IPS-20b (cell line): Measurements from ENCODE around the gene RSAD2.

ENCODE experiments used
- H3K27ac ChIP-seq: one replicate; pipeline ENCODE4 v1.5.1; 2013; ENCODE audit warnings: low read length
- H3K27me3 ChIP-seq: 2 replicates; pipeline ENCODE4 v1.6.1; 2013; ENCODE audit warnings: mild to moderate bottlenecking, low read length, inconsistent platforms; ENCODE audit not compliant: insufficient read depth
- H3K36me3 ChIP-seq: 2 replicates; pipeline ENCODE4 v1.6.1; 2013; ENCODE audit warnings: low read depth, mild to moderate bottlenecking, inconsistent platforms, low read length, moderate library complexity; ENCODE audit not compliant: insufficient read depth
- H3K4me1 ChIP-seq: 2 replicates; pipeline ENCODE4 v1.6.1; 2013; ENCODE audit warnings: mild to moderate bottlenecking, control low read depth, inconsistent platforms, low read length, moderate library complexity; ENCODE audit not compliant: insufficient read depth
- H3K4me3 ChIP-seq: 2 replicates; pipeline ENCODE4 v1.5.1; 2013; ENCODE audit warnings: mild to moderate bottlenecking, low read length, inconsistent platforms
- H3K9ac ChIP-seq: 2 replicates; pipeline ENCODE4 v1.6.1; 2013; ENCODE audit warnings: low read depth, mild to moderate bottlenecking, inconsistent platforms, low read length, moderate library complexity
- H3K9me3 ChIP-seq: 2 replicates; pipeline ENCODE4 v1.6.1; 2013; ENCODE audit warnings: mild to moderate bottlenecking, low read depth, low read length, inconsistent platforms; ENCODE audit not compliant: insufficient read depth

Gene RSAD2

DNA sequence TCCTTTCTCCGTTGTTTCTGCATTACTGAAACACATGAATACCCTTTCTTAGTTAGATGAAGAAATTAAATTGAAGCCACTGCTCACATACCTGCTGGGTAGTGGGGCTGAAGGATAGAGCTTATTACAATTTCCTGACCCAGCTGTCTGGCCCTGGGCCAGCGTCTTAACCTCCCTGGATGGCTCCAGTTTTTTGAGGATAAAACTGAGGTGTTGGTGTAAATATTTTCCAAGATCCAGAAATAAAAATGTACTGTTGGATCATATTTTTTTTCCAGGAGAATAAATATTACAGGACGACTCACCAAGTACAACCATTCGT, 43.1 kb downstream of the RSAD2 start:
- H3K4me1 ChIP-seq: peaks cover 6% of the 10 kb centered on the region

DNA sequence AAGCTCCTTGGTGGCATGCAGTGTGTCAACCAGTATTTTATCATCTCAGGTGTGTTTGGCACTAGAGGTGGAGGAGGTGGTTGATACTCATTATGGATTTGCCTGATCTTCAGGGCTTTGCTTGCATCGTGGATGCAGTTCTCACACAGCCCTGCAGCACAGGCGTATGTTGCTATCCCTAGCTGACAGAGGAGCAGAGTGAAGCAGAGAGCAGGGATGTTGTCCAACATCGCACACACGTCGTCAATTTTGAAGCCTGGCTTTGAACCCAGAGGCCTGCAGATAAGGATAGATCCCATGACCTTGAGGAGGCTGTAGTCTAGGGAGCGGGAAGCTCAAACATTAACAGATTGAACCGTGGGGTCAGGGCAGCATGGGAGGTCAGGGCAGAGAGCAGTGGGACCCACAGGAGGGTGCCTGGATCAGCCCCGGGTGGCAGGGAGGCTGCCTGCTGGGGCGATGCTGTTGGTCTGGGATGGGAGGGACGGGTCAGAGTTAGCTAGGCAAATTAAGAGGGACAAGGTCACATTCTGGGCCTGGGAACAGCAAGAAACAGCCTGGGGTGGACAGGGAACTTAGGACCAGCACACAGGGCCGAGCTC, 43.8 kb downstream of the RSAD2 start:
- H3K9ac ChIP-seq: no peak overlapping the region
- H3K4me1 ChIP-seq: peaks cover 4% of the 10 kb centered on the region; the same call in 1 of the 2 replicates
- no peak overlapping the region for H3K27ac ChIP-seq
- H3K4me3 ChIP-seq: no peak overlapping the region
- peaks cover 10% of the 10 kb centered on the region for H3K27me3 ChIP-seq
- H3K36me3 ChIP-seq: no peaks in the 10 kb centered on the region
- H3K9me3 ChIP-seq: no peaks in the 10 kb centered on the region

More for the DNA sequence above, 43.1 kb downstream of the RSAD2 start:
- Histone ChIP-seq H3K9ac (no peak overlapping the region), H3K27ac (no peak overlapping the region), H3K27me3 (peaks cover 16% of the 10 kb centered on the region), H3K36me3 (no peaks in the 10 kb centered on the region), H3K4me3 (no peak overlapping the region), H3K9me3 (no peaks in the 10 kb centered on the region)

DNA sequence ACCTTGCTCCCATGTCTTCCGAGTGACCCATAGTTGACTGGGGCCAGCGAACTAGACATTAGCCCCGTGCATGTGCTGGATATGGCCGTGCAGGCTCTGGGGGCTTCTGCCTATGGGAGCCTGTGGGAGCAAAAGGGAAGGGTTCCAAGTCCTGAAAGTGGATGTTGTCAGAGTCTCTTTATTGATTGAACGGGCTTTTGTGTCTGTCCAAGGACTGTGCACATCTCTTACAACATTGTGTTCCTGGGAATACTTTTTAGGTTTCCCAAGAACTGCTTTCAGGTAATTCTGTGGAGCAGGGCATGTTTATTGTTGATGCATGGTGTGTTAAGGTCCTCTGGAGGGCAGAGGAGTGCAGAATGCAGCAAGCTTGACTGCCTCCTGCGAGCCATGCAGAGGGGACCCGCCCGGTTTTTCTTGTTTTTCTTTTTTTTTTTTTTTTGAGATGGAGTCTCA, 44.7 kb downstream of the RSAD2 start:
- no peaks in the 10 kb centered on the region for H3K9me3 ChIP-seq
- no peak overlapping the region for H3K4me3 ChIP-seq
- peaks cover 4% of the 10 kb centered on the region; the same call in 1 of the 2 replicates for H3K27me3 ChIP-seq
- no peak overlapping the region for H3K9ac ChIP-seq
- peaks cover 6% of the 10 kb centered on the region; the same call in 1 of the 2 replicates for H3K4me1 ChIP-seq
- H3K36me3 ChIP-seq: no peaks in the 10 kb centered on the region
- H3K27ac ChIP-seq: no peak overlapping the region

DNA sequence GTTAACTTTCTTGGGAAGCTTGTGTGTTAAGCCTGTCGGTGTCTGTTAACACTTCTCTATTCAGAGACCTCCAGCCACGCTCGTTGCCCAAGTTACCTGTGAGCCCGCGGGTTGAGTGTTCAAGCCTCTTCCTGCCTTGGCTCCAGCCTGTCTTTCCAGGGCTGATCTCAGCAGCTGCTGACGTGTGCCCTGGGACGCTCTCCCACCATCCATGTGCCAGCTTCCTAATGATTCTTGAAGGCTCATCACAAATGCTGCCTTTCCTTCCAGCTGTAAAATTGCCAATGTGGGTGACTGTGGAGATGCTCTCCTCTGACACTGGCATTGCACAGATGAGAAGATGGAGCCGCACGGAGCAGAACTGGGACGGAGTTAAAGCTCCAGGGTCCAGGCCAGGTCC, 45.7 kb downstream of the RSAD2 start:
- Histone ChIP-seq H3K9ac (no peak overlapping the region), H3K4me1 (peaks cover 6% of the 10 kb centered on the region; the same call in 1 of the 2 replicates), H3K27ac (no peak overlapping the region), H3K9me3 (no peaks in the 10 kb centered on the region; the same call in 1 of the 2 replicates), H3K4me3 (no peak overlapping the region), H3K27me3 (peaks cover under 1% of the 10 kb centered on the region; the same call in 1 of the 2 replicates), H3K36me3 (no peaks in the 10 kb centered on the region)

- Histone ChIP-seq H3K9ac (no peak overlapping the region), H3K27me3 (no peaks in the 10 kb centered on the region), H3K4me3 (no peak overlapping the region), H3K36me3 (no peaks in the 10 kb centered on the region), H3K9me3 (no peaks in the 10 kb centered on the region; the same call in 1 of the 2 replicates), H3K4me1 (peaks cover 6% of the 10 kb centered on the region; the same call in 1 of the 2 replicates), H3K27ac (no peak overlapping the region)
Observed at GRCh38 chr2:6924101-6924923, 46.7 kb downstream of the RSAD2 start.

DNA sequence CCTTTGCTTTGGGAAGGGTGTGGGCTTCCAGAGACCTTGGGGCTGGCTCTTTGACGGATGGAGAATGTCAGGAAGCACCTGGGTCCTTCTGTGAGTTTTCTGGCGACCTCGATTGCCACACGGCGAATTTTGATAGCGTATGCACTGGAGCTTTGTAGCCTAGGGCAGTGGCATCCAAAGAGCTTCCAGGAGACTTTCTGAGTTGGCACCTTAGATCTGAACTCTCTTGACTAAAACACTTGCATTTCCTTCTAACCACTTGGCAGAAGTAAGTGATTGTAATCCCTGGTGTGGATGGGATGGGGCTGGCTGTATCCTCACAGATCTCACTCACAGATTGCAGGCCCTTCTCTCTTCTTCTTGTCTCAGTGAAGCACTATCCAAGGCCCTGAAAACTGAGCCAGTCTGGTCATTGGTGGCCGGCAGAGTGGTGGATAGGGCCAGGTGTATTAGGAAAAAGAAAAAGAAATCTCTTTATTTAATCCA, 47.4 kb downstream of the RSAD2 start:
- Histone ChIP-seq H3K9me3 (no peaks in the 10 kb centered on the region; the same call in 1 of the 2 replicates), H3K4me1 (peaks cover 6% of the 10 kb centered on the region; the same call in 1 of the 2 replicates), H3K4me3 (no peak overlapping the region), H3K27me3 (no peaks in the 10 kb centered on the region), H3K9ac (no peak overlapping the region), H3K36me3 (no peaks in the 10 kb centered on the region), H3K27ac (no peak overlapping the region)

GRCh38 chr2:6926071-6926732, 48.6 kb downstream of the RSAD2 start:
- Histone ChIP-seq H3K27ac (no peak overlapping the region), H3K4me1 (peaks cover 6% of the 10 kb centered on the region; the same call in 1 of the 2 replicates)

GRCh38 chr2:6927186-6927585, 49.6 kb downstream of the RSAD2 start:
- H3K27me3 ChIP-seq: no peaks in the 10 kb centered on the region
- no peak overlapping the region for H3K27ac ChIP-seq
- H3K9ac ChIP-seq: no peak overlapping the region
- no peaks in the 10 kb centered on the region for H3K36me3 ChIP-seq
- peaks cover 10% of the 10 kb centered on the region; the same call in 1 of the 2 replicates for H3K4me1 ChIP-seq
- H3K9me3 ChIP-seq: no peaks in the 10 kb centered on the region; the same call in 1 of the 2 replicates
- no peak overlapping the region for H3K4me3 ChIP-seq

More at GRCh38 chr2:6926071-6926732, 48.6 kb downstream of the RSAD2 start:
- Histone ChIP-seq H3K9me3 (no peaks in the 10 kb centered on the region; the same call in 1 of the 2 replicates), H3K4me3 (no peak overlapping the region), H3K36me3 (no peaks in the 10 kb centered on the region), H3K27me3 (no peaks in the 10 kb centered on the region), H3K9ac (no peak overlapping the region)

GRCh38 chr2:6927753-6928152, 50.2 kb downstream of the RSAD2 start:
- Histone ChIP-seq H3K4me1 (peaks cover 14% of the 10 kb centered on the region), H3K9me3 (no peaks in the 10 kb centered on the region; the same call in 1 of the 2 replicates), H3K36me3 (no peaks in the 10 kb centered on the region), H3K27me3 (no peaks in the 10 kb centered on the region), H3K27ac (no peak overlapping the region), H3K9ac (no peak overlapping the region), H3K4me3 (no peak overlapping the region)

- H3K9ac ChIP-seq: no peak overlapping the region
- no peak overlapping the region for H3K27ac ChIP-seq
- no peaks in the 10 kb centered on the region for H3K27me3 ChIP-seq
- H3K36me3 ChIP-seq: no peaks in the 10 kb centered on the region
- H3K9me3 ChIP-seq: no peaks in the 10 kb centered on the region; the same call in 1 of the 2 replicates
- peaks cover 19% of the 10 kb centered on the region for H3K4me1 ChIP-seq
- no peak overlapping the region for H3K4me3 ChIP-seq
Observed at GRCh38 chr2:6928452-6928851, 50.9 kb downstream of the RSAD2 start.

GRCh38 chr2:6929196-6929819, 51.7 kb downstream of the RSAD2 start:
- no peaks in the 10 kb centered on the region for H3K27me3 ChIP-seq
- H3K27ac ChIP-seq: no peak overlapping the region
- H3K4me1 ChIP-seq: peaks cover 19% of the 10 kb centered on the region

More at GRCh38 chr2:6929196-6929819, 51.7 kb downstream of the RSAD2 start:
- no peaks in the 10 kb centered on the region; the same call in 1 of the 2 replicates for H3K9me3 ChIP-seq
- H3K4me3 ChIP-seq: no peak overlapping the region
- no peak overlapping the region for H3K9ac ChIP-seq
- H3K36me3 ChIP-seq: no peaks in the 10 kb centered on the region
